SIG-M5 (cell line): ENCODE measurements around the gene PACRG.

Experiments used
- DNase-seq: peaks from one replicate; lab custom pipeline; 2025; lab: John Stamatoyannopoulos, UW

PACRG gene

GRCh38 chr6:163243692-163244589 is 516.2 kb downstream of the PACRG start:
- no peak for DNase-seq

- no peak for DNase-seq
Observed at GRCh38 chr6:163248051-163248450, 520.3 kb downstream of the PACRG start.

GRCh38 chr6:163249651-163250101 is 521.9 kb downstream of the PACRG start:
- DNase-seq = no peak

GRCh38 chr6:163250116-163250515 is 522.3 kb downstream of the PACRG start:
- DNase-seq = no peak

GRCh38 chr6:163252061-163252591 is 524.4 kb downstream of the PACRG start:
- DNase-seq = no peak

- no peak for DNase-seq
Observed at GRCh38 chr6:163253556-163254213, 525.9 kb downstream of the PACRG start.

GRCh38 chr6:163254341-163254835 is 526.6 kb downstream of the PACRG start:
- DNase-seq = no peak

GRCh38 chr6:163255265-163255664 is 527.5 kb downstream of the PACRG start:
- no peak for DNase-seq

- no peak for DNase-seq
Observed at GRCh38 chr6:163259689-163260088, 531.9 kb downstream of the PACRG start.

GRCh38 chr6:163260111-163260895 is 532.5 kb downstream of the PACRG start:
- no peak for DNase-seq

GRCh38 chr6:163260911-163261310 is 533.1 kb downstream of the PACRG start:
- no peak for DNase-seq

GRCh38 chr6:163261361-163261760 is 533.6 kb downstream of the PACRG start:
- no peak for DNase-seq

- no peak for DNase-seq
Observed at GRCh38 chr6:163262080-163262479, 534.3 kb downstream of the PACRG start.

GRCh38 chr6:163263196-163263595 is 535.4 kb downstream of the PACRG start:
- no peak for DNase-seq

- no peak for DNase-seq
Observed at GRCh38 chr6:163263998-163264661, 536.4 kb downstream of the PACRG start.

GRCh38 chr6:163264662-163265035 is 536.9 kb downstream of the PACRG start:
- no peak for DNase-seq

GRCh38 chr6:163281634-163282033 is 553.9 kb downstream of the PACRG start:
- no peak for DNase-seq

GRCh38 chr6:163282672-163283071 is 554.9 kb downstream of the PACRG start:
- no peak for DNase-seq

GRCh38 chr6:163284151-163284550 is 556.4 kb downstream of the PACRG start:
- DNase-seq = no peak

- no peak for DNase-seq
Observed at GRCh38 chr6:163285691-163286090, 557.9 kb downstream of the PACRG start.

GRCh38 chr6:163287626-163288025 is 559.9 kb downstream of the PACRG start:
- DNase-seq = no peak
